D341Med (cell line): ENCODE measurements around the gene FAM50B.

Experiments
- DNase-seq: peaks from one replicate; pipeline ENCODE4 v3.0.0; 2012; ENCODE audit warnings: low spot score

Gene FAM50B, protein sequence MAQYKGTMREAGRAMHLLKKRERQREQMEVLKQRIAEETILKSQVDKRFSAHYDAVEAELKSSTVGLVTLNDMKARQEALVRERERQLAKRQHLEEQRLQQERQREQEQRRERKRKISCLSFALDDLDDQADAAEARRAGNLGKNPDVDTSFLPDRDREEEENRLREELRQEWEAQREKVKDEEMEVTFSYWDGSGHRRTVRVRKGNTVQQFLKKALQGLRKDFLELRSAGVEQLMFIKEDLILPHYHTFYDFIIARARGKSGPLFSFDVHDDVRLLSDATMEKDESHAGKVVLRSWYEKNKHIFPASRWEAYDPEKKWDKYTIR

DNA sequence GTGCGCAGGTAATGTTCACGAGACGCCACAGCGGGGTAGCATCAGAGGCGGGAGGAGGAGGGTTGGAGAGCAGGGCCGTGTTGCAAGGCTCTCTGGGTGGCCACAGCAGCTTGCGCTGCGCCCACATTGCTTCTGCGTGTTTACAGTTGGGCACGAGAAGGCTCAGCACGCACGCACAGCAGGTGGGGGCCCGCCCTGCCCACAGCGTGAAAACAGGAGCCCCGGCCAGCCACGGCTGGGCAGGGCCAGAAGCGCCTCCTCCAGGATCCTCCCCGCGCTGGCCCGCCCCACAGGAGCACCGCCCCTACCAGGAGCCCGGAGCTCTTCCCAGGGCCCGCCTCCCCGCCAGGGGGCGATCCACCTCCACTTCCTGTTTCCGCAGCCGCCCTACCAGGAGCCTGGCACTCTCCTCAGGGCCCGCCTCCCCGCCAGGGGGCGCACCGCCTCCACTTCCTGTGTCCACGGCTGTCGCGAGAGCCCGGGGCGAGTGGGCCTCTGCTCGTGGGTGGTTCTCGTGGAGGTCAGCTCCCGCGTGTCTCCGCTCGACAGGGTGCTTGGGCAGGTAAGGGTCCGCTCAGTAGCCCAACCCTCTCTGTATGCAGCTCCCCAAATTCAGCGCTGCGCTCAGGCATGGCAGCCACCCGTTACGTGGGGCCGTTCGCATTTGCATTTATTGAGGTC lies at the start of gene FAM50B:
Gene FAM50B (plus strand): TSS at position 449 of the 681 bp plus-strand sequence. CDS start 439 bp downstream, outside the sequence.
- DNase-seq = peak; percentile 92

DNA sequence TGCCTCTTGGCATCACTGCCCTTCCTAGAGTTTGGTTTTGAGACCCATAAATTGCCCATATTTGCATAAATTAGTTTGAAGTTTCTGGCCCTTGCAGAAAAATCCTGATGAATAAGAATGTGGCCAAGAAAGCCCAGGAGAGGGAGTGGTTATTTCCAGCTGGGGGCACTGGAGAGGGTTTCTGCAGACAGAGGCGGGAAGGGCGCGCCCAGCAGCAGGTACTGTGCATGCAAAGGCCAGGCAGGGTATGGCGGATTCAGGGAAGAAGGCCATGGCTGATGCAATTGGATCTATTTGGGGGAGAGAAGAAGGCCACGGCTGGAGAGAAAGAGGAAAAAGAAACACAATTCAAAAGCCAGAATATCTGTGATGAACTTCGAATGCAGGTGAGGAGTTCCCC lies 49.5 kb upstream of the FAM50B start:
- no peak for DNase-seq

DNA sequence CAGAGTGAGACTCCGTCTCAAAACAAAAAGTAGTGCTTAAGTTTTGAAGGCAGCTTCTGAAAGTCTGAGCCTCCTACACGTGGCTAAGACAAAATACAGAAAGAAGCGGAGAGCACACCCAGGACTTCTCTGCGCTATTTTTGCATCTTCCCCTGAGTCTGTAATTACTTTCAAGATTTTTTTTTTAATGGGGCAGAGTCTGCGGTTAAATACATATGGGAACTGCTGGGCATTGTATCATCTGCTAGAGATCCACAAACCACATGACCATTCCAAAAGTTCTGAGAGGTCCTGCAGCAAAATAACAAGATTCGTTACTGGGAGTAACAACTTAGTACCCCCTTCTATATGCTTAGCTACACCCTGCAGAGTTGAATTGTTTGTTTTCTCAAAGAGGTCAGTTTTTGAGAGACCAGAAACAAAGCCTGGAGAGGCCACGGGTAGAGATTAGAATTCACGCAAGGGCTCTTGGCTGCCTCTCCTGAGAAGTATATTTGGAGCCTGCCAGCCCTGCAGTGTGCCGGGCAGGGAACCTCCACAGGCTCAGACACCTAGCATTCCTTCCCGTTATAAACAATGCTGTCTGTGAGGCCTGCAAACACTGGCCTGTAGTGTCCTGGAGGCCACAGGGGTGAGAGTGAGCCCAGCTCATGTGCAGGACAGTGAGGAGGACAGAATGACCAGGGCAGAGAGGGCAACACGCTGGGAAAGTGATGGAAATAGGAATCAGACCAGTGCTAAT lies 48.2 kb upstream of the FAM50B start:
- DNase-seq = no peak

DNA sequence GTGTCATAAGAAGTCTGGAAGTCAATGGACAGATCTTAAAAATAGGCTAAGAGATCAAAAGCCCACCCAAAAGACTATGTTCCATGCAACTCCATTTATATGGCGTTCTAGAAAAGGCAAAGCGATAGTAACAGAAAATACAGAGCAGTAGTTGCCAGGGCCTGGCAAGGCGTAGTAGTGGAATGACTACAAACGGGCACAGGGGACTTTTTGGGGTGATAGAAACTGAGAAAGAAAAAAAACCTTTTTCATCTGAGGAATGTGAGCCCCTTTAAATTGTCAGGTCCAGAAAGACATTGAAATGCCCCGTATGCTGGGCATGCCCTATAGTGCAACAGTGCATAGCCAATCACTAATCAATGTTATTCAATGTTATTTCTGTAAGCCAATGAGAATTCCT lies 47.2 kb upstream of the FAM50B start:
- no peak for DNase-seq

DNA sequence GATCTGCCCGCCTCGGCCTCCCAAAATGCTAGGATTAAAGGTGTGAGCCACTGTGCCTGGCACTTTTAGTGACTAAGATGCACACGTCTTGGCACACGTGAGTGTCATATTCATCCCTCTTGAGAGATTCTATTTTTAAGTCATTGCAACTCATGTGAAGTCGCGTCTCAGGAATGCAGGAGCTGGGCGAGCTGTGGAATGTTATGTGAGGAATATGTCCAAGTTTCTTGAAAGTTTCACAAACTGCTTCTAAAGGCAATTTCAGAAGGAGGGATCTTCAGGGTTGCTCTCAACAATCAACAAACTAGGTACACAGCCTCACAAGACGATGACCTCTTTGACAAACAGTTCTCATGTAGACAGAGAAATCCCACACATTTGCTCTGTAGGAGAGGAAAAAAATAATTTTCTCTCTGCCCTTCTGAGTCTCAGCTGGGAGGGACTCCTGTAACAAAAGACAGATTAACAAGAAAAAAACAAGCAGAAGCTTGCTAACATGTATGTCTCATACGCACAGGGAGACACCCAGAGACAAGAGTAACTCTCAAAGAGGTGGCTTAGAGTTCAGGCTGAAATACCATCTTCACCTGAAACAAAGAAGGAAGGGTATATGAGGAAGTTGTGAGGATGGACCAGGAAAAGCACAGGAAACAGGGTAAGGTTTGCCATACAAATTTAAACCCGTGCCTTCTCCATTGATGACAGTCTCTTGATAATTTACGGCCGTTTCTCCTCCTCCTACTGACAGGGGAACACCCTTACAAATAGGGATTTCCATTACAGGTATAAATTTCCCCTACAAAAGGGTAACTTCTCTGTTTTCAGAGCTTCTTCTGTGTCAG lies 45.3 kb upstream of the FAM50B start:
- no peak for DNase-seq

DNA sequence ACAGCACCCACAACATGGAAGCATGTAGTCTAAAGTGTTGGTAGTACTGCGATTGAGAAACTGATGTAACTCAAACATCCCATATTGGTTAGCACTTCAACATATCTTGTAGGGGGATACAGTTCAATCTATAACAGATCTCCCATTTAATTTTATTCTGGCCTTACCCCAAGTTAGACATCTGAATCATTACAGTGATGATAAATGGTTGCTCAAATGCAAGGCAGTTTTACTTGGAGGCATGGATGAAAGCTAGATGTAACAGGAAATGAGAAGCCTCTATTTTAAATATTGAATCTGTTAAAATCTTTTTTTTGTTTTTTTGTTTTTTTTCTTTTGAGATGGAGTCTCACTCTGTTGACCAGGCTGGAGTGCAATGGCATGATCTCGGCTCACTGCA lies 44.2 kb upstream of the FAM50B start:
- DNase-seq = no peak

DNA sequence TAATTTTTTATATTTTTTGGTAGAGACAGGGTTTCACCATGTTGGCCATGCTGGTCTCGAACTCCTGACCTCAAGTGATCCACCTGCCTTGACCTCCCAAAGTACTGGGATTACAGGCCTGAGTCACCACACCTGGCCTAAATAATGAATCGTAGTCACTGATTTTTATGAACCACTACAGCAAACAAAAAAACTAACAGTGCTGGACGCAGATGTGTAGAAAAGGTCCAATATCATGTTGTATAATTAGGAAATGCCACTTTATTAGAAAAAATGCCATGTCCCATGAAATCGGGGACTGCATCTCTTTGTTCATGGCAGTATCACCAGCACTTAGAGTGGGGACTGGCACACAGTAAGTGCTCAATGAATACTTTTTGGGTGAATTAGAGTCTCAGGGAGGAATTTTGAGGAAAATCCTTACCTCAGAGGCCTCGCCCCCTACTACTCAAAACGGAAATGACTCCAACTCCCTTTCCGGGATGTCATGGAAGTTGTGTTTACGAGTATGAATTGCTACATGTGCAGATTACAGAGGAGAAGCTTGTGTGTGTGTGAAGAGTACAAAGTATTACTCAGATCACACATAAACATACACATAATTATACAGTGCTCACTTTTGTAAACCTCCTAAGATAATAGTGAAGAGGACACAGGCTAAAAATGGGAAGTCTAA lies 43.6 kb upstream of the FAM50B start:
- no peak for DNase-seq

DNA sequence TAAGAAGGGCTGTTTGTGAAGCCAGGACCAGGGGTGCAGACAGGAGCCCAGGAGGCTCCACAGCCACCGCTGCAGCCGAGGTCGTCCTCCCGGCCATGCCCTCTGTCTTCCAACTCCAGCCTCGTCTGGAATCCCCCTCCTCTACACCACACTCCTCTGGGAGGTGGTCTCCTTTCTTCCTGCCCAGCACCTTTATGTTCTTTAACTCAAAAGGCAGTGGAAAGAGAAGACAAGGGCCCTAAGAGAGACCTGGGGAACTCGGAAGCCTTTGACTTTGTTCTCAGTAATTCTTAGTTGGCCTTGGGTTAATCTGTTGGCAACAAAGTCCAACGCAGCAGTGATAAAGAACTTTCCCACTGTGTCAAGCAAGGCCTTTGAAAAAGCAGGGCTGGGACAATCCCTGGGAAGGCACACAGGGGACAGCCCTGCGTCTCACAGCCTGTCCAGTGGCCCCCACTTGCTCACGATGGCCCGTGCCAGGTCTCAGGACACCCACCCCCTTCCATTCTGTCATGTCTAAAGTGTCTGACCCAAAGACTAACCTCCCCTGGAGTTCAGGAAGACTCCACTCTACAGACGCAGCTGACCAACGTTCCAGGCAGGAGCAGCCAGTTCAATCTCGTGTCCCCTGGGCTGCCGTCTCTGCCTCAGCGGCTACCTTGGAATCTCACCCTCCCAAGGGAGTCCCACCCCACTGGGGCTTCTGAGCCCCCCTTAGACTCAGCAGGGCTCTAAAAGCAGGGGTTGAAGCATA lies 42.8 kb upstream of the FAM50B start:
- DNase-seq = no peak

DNA sequence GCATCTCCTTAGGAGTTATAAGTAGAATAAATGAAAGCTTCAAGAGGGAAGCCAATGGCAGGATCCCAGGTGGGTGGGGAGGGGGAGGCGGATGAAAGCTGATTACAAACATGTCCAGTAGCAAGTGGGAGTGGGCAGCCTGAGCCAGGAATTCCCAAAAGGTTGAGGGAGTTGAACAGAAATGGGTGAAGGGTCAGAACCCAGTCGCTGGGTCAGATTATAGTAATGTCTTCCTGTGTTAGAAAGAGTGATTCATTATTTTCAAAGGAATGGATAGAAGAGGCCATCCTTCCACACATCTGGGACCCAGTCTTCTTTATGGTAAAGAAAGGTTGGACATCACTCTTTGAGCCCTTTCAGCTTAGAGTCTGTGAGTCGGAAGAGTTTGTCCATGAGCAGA lies 41.0 kb upstream of the FAM50B start:
- no peak for DNase-seq

DNA sequence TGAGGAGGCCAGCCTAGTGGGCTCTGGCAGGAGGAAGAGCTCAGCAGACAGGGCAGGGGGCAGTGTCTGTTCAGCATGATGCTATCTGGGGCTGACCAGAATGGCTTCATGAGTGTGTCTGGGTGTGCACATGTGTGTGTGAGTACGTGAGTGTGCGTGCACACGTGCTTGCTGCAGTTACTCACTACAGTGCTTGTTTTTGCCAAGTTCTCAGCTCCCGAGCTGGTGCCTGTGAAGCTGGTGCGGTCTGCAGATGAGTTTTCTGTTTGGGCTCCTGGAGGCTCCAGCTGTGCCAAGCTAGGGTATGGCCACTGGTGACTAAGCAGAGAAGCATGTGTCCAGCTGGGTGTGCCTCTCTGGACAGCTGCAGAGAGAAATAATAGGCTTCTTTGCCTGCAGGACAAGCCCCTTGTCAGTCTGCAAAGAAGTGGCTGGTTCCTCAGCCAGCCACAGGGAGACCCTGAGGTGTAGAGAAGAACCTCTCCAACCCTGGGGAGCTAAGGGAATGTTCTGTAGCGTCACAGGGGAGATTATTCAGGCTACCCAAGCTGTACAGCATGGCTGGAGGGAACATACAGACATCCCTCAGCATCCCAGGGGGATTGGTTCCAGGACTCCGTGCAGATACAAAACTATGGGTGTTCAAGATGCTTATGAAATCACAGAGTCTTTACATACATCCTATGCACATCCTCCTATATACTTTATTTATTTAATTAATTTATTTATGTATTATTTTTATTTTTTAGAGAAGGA lies 40.2 kb upstream of the FAM50B start:
- DNase-seq = no peak

DNA sequence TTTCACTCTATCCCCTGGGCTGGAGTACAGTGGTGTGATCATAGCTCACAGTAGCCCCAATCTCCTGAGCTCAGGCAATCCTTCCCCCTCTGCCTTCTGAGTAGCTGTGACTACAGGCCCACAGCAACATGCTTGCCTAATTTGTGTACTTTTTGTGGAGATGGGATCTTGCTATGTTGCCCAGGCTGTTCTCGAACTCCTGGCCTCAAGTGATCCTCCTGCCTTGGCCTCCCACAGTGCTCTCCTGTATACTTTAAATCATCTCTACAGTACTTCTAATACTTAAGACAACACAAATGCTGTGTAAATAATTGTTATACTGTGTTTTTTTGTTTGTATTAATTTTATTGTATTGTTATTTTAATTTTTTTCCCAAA lies 39.7 kb upstream of the FAM50B start:
- no peak for DNase-seq

DNA sequence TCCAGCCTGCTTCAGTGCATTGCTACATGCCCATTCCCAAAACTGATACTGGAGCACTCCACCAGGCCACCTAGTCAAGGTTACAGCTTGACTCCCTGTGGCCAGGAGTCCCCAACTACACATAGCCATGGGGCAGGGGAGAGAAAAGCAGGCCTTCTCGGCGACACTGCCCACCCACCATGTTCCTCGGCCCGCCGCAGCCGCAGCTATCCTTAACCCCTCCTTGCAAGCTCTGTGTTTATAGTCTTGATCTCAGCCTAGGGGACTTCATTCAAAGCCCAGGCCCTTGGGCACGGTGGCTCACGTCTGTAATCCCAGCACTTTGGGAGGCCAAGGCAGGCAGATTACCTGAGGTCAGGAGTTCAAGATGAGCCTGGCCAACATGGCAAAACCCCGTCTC lies 39.2 kb upstream of the FAM50B start:
- no peak for DNase-seq

DNA sequence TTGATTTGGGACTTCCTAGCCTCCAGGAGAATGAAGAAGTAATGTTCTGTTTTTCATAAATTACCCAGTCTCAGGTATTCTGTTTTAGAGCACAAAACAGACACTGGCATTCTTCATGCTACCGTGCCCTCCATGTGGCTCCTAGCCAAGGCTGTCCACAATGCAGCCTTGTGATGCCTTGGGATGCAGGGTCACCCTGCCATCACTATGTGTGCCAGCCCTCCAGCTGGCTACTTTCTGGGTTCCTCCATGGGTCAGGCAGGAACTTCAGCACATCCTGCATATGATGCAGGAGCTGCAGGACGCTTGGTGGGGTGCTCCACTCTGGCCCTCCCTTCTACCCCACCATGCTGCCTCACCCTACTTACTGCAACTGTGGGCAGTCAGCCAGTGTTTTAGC lies 38.0 kb upstream of the FAM50B start:
- DNase-seq = no peak

DNA sequence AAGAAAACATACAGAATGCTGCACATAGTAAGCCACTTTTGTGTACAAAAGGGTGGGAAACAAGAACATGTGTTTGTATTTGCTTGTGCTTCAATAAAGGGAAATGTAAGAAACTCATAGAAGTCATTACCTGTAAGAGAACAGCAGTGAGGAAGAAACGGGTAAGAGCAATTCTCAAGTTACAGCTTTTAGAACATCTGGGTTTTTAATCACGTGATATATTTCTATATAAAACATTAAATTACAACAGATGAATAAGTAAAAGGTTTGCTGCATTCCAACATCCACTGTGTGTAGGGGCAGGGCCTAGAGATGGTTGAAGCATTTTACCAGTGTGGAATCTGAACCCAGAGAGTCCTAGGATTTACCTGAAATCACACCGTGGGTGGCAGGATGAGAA lies 36.6 kb upstream of the FAM50B start:
- no peak for DNase-seq

DNA sequence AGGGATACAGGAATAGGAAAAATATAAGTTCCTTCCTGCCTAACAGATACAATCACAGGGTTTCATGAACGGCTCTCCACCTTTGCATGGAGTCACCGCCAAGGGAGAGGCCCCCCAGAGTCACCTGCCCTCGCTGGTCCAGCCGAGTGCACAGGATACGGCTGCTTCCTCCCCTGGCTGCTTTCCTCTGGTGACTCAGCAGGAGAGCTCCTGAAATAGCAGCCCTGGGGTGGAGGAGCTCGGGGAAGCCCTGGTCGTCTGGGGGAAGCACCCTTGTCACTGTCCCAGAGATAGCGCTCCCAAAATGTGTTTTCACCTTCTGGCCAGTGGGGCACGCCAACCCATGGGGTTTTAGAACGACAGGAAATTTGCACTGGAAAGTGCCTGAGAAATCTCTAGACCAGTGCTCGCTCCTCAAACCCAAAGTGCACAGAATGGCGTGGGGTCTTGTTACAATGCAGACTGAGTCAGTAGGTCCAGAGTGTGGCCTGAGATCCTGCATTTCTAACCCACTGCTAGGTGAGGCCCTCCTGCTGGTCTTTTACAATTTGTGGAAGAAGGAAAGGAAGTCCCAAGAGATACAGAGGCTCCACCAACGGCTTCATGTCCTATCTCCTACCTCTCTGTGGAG lies 35.9 kb upstream of the FAM50B start:
- DNase-seq = no peak

DNA sequence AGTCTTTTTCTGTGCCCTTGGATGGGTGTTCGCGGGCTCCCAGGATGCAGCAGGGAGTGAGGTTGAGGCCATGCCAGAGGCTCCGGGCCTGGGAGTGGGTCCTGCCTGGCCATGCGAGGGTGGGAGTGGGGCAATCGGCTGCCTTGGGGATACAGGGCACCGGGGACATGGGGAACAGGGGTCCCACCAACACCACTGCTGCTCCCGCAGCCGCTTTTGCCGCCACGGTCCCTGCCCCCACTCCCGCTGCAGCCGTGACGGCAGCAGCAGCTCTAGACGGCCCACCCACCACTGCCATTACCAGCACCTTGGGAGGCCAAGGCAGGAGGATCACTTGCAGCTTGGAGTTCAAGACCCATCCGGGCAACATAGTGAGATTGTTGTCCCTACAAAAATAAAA lies 35.3 kb upstream of the FAM50B start:
- DNase-seq = no peak

DNA sequence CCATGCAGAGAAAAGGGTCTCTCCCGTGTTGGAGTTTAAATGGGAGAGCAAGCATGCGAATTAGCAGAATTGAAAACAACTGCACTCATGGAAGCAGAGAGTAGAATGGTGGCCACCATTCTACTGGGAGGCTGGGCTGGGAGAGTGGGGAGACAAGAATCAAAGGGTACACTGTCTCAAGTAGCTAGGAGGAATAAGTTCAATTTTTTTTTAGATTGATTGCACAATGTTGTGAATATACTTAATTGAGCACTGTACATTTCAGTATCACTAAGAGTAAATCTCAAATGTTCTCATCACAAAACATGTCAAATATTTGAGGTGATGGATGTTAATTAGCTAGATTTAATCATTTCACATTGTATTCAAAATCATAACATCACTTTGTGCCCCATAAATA lies 34.6 kb upstream of the FAM50B start:
- no peak for DNase-seq

DNA sequence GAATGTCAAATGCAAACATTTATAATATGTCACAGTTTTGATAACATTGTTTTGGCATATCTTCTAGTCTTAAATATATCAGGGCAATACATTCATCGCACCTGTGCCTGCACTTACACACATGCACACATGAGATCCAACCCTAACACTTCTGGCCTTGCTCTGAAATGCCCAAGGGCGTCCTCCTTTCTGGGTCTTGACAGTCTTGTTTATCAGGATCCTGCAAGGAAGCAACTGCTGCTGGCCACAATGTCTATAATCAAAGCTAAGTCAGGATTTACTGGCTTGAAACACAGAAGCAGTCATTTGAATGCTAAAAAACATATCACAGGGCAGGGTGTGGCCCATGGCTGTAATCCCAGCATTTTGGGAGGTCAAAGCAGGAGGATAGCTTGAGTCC lies 32.9 kb upstream of the FAM50B start:
- DNase-seq = no peak

DNA sequence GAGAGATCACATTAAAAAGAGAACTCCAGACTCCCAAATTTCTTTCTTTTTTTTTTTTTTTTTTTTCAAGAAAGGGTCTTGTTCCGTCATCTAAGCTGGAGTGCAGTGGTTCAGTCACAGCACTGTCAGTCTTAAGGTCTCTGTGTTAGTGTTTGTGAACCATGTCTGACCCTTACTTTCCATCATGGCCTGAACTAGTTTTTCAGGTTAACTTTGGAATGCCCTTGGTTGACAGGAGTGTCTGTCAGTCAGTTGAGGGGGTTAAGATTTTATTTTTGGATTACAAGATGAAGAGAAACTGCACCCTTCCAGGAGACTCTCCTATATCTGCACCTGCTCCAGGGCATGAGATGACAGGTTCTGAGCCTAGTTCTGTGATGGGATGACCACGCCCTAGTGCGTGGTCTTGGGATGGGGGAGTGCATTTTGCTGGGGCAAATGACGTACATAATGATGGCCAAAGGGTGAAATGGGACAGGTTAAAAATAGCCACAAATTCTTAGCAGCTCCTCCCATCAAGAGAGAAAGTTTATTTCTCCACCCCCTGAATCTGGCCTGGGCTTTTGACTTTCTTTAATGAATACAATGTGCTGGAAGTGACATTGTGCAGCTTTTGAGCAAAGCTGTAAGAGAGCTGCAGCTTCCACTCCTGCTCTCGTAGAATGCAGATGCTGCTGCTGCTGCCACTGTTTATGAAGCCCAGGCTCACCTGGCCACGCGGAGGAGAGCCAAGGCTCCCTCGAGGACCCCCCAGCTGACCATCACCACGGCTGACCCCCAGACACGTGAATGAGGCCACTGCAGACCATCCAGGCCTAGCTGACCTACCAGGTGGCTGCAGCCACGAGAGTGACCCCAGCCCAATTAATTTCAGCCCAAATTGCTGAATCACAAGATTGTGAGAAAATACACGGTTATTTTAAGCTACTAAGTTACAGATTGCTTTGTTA lies 29.7 kb upstream of the FAM50B start:
- DNase-seq = no peak
